ENCODE measurements around the gene HRH4.
A peak's percentile ranks its signal among the peaks of the same experiment; 100 is the strongest.

The HRH4 gene

GRCh38 chr18:24460388-24460787 lies at the start of gene HRH4:
Gene HRH4 (plus strand): TSS chr18:24460637. CDS start chr18:24460729, 92 bp downstream.
- no peak for FAIRE-seq

- FAIRE-seq, result no peak
Observed at GRCh38 chr18:24413148-24413547, 47.3 kb upstream of the HRH4 start.

GRCh38 chr18:24414349-24415003 lies 46.0 kb upstream of the HRH4 start:
- FAIRE-seq, result no peak

- FAIRE-seq, result no peak
Observed at GRCh38 chr18:24417480-24417879, 43.0 kb upstream of the HRH4 start.

GRCh38 chr18:24420551-24420950 lies 39.9 kb upstream of the HRH4 start:
- FAIRE-seq, result no peak

- no peak for FAIRE-seq
Observed at GRCh38 chr18:24421831-24422230, 38.6 kb upstream of the HRH4 start.

- peak; percentile 85 for FAIRE-seq
Observed at GRCh38 chr18:24426073-24426397, 34.4 kb upstream of the HRH4 start.

- no peak for FAIRE-seq
Observed at GRCh38 chr18:24426398-24427294, 33.8 kb upstream of the HRH4 start, which contains the start of gene IMPACT. Gene IMPACT (plus strand): TSS chr18:24426670. CDS start chr18:24426757, 87 bp downstream.

GRCh38 chr18:24427484-24427883 lies 33.0 kb upstream of the HRH4 start:
- FAIRE-seq, result no peak

GRCh38 chr18:24428709-24429108 lies 31.7 kb upstream of the HRH4 start:
- no peak for FAIRE-seq

- no peak for FAIRE-seq
Observed at GRCh38 chr18:24429188-24429587, 31.2 kb upstream of the HRH4 start.

GRCh38 chr18:24432618-24433017 lies 27.8 kb upstream of the HRH4 start:
- FAIRE-seq, result no peak

GRCh38 chr18:24436939-24437338 lies 23.5 kb upstream of the HRH4 start:
- FAIRE-seq, result no peak

- FAIRE-seq, result no peak
Observed at GRCh38 chr18:24443870-24444269, 16.6 kb upstream of the HRH4 start.

GRCh38 chr18:24446453-24446852 lies 14.0 kb upstream of the HRH4 start:
- no peak for FAIRE-seq

- FAIRE-seq, result peak; percentile 79
Observed at GRCh38 chr18:24446953-24447538, 13.4 kb upstream of the HRH4 start.

GRCh38 chr18:24447961-24448360 lies 12.5 kb upstream of the HRH4 start:
- FAIRE-seq, result no peak

- no peak for FAIRE-seq
Observed at GRCh38 chr18:24456549-24456948, 3.9 kb upstream of the HRH4 start.

- FAIRE-seq, result no peak
Observed at GRCh38 chr18:24459772-24460171, 665 bp upstream of the HRH4 start.

- no peak for FAIRE-seq
Observed at GRCh38 chr18:24461996-24462395, 1.6 kb downstream of the HRH4 start.

- FAIRE-seq, result no peak
Observed at GRCh38 chr18:24462838-24463775, 2.7 kb downstream of the HRH4 start.

- FAIRE-seq, result no peak
Observed at GRCh38 chr18:24465486-24465885, 5.0 kb downstream of the HRH4 start.

- no peak for FAIRE-seq
Observed at GRCh38 chr18:24466771-24467170, 6.3 kb downstream of the HRH4 start.
